ENCODE results near the gene CCL20.

CCL20 gene

DNA sequence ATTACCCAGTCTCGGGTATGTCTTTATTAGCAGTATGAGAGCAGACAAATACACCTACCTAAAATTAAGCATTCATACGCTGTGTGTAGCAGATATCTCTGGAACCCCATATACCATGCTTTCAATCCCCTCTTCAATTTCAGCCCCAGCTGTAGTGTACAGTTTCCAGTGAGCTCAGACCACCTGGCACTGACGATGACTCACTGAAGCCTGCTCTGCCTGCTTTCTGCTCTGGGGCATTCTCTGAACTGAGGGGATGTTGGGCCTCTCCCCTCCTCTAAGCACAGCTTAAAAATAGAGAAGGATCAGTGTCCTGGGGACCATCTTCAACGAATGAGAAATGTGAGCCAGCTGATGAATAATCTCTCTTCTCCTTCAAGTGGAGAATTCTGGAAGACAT lies 8.7 kb upstream of the CCL20 start:
- no peak for FAIRE-seq

DNA sequence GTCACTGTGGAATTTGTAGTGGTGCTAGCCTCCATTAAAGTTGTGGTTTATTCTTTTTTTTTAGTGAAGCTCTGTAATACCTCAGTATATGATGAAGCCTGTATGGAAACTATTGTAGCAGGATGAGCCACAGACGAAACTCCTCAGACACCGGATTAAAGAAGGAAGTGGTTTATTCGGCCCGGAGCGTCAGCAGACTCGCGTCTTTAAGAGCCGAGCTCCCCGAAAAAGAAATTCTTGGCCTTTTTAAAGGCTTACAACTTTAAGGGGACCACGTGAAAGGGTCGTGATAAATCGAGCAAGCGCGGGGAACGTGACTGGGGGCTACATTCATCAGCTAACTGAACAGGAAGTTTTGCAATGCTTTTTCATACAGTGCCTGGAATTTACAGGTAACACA lies 8.1 kb upstream of the CCL20 start:
- no peak for FAIRE-seq

DNA sequence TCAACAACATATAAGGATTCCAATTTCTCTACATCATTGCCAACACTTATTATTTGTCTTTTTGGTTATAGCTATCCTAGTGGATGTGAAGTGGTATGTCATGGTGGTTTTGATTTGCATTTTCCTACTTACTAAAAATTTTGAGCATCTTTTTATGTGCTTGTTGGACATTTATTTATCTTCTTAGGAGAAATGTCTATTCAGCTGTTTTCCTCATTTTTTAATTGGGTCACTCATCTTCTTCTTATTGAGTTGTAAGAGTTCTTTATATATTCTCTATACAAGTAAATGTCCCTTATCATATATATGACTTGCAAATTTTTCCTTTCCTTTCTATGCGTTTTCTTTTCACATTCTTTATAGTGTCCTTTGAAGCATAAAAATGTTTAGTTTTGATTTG lies 4.7 kb upstream of the CCL20 start:
- FAIRE-seq = no peak

GRCh38 chr2:227812001-227812400 lies 1.6 kb upstream of the CCL20 start:
- no peak for FAIRE-seq

DNA sequence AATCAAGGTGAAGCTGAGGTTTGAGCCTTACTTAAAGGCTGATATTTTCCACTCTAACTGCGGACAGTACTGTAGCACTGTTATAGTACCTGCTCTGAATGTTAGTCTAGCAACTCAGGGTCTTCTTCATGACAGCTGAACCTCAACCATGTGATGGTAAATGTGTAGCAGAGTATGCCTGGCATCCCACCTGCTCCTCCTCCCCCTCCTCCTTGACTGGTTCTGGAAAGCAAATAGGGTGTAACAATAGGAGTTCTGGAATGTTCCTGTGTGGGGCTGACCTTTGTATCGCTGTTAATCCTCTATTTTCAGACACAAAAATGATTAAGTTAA lies 447 bp upstream of the CCL20 start:
- FAIRE-seq = no peak

DNA sequence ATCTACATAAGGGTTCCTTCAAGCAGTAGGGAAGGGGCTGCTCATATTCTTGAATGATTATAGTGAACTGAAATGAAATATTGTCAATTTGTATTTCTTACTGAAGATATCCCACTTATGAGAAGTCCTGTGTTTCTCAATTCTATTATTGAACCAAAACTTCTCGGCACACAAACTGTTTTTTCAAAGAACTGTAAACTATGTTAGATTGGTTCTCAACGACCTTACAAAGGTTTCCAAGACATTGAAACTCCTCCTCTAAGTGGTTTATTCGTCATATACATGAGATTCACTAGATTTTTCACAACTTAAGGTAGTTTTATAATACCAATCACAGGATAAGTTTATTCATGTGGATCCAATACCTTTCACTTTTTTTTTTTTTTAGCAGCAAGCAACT lies 1.4 kb downstream of the CCL20 start:
- FAIRE-seq = no peak

DNA sequence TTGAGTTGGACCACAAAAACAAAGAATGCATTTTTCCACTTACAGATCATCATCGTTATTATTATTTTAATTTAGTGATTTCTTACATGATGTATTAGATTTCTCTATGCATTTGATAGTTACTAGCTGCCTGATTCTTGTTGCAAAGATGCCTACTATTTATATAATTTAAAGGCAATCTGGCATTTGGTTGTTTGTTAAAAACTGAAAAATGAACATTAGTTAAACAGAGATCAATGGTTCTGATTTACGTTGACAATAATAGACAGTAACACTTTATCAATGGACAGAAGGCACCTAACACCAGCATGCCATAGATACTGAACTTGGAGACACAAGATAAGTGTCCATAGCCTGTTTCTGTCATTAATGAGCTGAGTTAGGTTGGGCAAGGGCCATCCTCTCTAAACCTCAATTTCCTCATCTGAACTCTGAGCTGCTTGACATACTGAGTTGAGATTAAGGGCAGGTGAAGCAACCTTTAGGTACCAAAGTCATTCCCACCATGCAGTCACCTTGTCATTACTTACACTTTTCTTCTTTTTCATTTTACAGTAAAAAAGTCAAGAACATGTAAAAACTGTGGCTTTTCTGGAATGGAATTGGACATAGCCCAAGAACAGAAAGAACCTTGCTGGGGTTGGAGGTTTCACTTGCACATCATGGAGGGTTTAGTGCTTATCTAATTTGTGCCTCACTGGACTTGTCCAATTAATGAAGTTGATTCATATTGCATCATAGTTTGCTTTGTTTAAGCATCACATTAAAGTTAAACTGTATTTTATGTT lies 3.1 kb downstream of the CCL20 start:
- no peak for FAIRE-seq

GRCh38 chr2:227817336-227817735 lies 3.7 kb downstream of the CCL20 start:
- FAIRE-seq = no peak

- no peak for FAIRE-seq
Observed at GRCh38 chr2:227817850-227818674, 4.4 kb downstream of the CCL20 start.

GRCh38 chr2:227818675-227819397 lies 5.2 kb downstream of the CCL20 start:
- FAIRE-seq = no peak

DNA sequence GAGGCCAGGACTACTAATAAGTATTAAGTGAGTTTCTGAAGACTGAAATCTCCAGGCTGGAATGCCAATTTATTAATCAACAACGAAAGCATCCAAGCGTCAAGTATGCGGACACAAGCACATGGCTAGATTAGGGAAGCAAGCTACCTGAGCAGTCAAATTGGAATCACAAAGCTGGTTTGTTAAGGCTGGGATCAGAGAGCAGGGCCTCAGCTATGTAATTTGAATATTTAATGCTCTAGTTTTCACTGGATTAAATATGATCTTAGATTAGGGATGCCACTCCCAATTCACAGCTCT lies 5.7 kb downstream of the CCL20 start:
- FAIRE-seq = no peak

DNA sequence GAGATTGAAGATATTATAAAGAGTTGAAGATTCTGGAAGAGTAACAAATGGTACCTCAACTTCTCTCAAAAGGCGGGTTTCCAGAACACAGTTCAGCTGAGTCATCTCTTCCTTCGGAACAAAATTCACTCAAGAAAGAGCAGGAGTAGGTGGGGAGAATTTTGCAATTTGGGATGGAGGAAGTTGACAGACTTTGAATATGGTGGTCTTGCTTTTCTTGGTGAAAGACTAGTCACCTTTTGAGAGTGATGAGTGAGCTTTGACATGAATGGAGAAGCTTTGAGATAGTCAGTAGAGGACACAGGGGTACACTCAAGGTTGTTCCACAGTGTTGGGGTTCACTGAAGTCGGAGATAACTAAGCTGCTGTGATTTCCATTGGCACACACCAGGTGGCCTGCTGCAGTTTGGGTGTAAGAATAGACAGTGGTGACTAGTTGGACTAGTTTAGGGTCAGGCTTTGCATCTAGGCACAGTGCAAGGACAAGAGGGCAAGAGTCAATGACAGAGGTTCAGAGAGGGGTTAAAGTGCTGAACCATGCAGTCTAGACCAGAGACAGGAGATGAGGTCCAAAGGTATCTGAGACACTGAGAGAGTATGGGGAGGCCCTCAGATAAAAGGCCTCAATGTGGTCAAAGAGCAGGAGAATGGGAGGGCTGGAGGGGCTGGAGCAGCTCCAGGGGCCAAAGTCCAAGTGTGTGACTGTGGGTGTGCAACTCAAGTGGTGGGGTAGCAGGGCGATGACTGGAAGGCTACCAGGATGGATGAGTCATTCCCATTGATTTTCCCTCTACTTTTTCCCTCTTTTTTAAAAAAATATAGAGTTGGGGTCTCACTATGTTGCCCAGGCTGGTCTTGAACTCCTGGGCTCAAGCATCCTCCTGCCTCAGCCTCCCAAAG lies 7.7 kb downstream of the CCL20 start:
- no peak for FAIRE-seq

- FAIRE-seq = no peak
Observed at GRCh38 chr2:227822416-227823003, 8.9 kb downstream of the CCL20 start.

DNA sequence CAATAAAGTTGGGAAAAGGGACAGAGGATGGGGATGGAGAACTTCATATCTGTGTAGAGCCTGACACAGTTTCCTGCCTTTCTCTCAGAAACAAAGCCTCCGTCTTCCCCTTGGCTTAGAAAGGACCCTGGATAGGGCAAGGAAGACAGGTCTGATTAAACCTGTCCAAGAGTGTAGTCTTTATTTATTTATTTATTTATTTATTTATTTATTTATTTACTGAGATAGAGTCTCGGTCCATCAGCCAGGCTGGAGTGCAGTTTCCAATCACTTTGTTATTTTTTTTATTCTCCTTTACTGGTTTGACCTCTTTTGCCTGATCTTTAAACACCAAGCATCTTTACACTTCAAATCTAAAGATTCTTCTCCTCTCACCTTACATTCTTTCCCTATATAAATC lies 10.3 kb downstream of the CCL20 start:
- no peak for FAIRE-seq

- FAIRE-seq = no peak
Observed at GRCh38 chr2:227824711-227825110, 11.1 kb downstream of the CCL20 start.

DNA sequence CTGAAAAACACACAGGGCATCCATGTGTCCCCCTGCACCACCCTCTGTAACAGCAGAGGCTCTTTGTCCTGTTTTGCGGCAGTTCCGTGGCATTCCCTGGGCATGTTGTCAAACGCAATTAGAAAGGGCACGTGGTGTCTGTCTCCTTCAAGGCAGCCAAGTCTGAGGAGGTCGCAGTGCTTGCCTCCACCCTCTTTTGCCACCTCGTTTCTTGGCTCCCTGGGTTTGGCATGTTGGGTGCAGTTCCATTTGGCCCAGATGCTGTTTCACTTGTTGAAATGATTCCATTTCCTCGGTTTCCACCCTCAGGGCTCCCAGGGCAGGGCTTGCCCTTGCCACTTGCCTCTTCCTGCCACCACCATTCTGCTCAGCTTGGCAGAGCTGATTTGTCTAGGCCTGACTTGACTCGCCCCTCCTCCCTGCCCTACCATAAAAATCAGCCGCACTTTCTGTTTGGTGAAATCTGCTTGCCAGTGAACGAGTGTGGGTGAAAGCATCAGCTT lies 12.4 kb downstream of the CCL20 start:
- no peak for FAIRE-seq

- no peak for FAIRE-seq
Observed at GRCh38 chr2:227826563-227826962, 12.9 kb downstream of the CCL20 start.

DNA sequence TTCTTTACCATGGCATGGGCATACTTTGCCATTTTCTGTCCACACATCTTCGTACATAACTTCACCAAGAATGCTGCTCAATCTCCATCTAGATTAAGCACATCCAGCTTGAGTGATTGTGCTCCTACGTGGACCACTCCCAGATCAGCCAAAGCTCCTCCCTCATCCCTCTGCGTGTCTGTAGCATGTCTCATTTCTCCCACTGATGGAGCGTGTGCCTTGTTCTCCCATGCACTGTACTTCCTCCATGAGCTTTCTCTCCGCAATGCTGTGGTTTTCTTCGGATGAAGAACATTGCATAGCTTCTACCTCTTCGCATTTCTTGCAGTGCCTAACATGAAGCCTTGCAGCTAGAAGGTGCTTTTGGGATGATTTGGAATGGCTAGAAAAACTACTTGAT lies 13.5 kb downstream of the CCL20 start:
- no peak for FAIRE-seq

DNA sequence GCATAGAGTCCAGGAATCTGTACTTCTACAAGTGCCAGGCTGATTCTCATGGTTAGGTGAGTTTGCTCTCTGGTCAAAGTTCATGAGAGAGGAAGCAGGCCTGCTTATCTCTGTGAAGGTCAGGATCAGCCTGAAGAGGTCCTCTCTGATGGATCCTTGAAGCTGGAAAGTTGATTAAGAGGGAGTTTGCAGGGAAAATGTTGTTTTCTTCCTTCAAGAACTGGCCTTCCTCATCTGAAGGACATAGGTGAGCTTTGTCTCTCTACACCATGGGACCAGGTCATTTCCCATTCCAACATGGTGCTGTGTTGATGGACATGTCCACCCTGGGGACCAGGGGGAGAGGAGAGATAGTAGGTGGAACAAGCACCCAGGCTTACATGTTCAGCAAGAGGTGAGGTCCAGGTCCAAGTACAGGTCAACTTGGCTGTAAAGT lies 14.9 kb downstream of the CCL20 start:
- FAIRE-seq = no peak

GRCh38 chr2:227829337-227829736 lies 15.7 kb downstream of the CCL20 start:
- FAIRE-seq = no peak

DNA sequence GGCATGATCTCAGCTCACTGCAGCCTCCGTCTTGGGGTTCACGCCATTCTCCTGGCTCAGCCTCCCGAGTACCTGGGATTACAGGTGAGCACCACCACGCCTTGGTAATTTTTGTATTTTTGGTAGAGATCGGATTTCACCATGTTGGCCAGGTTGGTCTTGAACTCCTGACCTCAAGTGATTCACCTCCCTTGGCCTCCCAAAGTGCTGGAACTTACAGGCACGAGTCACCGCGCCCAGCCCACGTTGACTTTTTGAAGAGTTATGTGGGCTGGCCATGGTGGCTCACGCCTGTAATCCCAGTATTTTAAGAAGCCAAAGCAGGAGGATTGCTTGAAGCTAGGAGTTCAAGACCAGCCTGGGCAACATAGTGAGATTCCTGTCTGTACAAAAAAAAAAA lies 20.8 kb downstream of the CCL20 start:
- no peak for FAIRE-seq

DNA sequence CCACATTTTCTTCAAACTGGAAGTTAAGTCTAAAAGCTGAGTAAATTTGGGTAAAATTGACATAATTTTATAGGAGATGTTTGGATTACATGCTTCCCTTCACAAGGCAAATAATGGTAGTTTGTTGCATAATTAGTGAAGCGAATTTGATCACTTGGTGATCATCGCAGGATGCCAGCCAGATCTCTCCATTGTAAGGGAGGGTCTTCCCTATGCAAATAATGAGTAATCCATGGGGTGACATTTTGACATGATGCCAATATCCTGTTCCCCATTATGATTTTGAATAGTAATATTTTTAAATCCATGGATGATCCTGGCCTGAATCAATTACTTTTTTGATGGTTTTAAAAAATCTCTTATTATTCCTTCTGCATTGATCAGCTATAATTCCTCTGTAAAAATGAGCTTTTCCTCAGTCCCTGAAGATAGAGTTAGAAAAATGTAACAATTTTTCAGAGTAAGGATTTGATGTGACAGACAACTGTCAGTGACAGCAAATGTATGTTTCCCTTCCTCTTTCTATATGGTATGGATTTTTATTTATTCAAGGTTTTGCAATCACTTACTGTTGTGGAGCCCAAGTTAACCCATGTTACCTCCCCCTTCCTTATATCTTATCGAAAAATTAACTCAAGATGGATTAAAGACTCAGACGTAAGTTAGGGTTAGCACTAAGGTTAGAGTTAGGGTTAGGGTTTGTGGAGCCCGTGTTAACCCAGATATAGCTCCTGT lies 21.4 kb downstream of the CCL20 start:
- FAIRE-seq = no peak
